ENCODE results near the gene COMT.

- TF ChIP-seq CTCF (IDR thresholded peaks at IDR 0.05; ENCODE audit: insufficient read depth, low read length): no peak
- no peak for TF ChIP-seq POLR2AphosphoS5 (IDR thresholded peaks at IDR 0.05; ENCODE audit: low read depth)
- no peak for TF ChIP-seq SPI1 (IDR thresholded peaks at IDR 0.05; ENCODE audit: borderline replicate concordance, low read depth)
Observed at GRCh38 chr22:20009018-20009491, 67.5 kb downstream of the COMT start.

Data from HL-60 (cell line).